Measurements from ENCODE around the gene MGAT5B. TPM values are rescaled to one million over a fixed set of nuclear protein-coding genes. Genes with fewer than 3 reads are reported as not detected.
A peak's percentile ranks its signal among the peaks of the same experiment; 100 is the strongest.

MGAT5B gene
- total and polyA plus RNA-seq, 2 of the 13 experiments (the other 11 are each of a cell fraction or from before 2014, with no cell fraction given), result 0.07 to 0.13 TPM

DNA sequence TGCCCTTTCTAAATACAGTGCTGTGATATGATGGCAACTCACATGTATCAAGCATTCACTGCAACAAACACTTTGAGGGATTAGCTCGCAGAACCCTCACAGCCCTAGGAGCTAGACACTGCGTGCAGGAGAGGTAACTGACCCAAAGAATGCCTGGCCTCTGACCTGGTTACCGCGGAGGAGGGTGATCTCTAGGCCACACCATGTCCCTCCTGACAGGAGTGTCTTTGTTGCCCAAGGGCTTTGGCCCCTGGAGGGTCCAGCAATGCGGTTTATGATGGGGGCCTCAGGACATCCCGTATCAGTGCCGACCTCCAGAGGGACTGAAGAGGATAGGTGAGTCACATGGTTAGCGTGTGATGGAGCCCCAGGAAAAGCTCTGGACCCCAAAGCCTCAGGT is 130.6 kb downstream of the MGAT5B start (continued):
- no peak for TF ChIP-seq TSC22D2 (CRISPR knock-in tag; IDR thresholded peaks at IDR 0.05; ENCODE audit: borderline replicate concordance)
- no peak for TF ChIP-seq ZMYM2 (CRISPR knock-in tag; IDR thresholded peaks at IDR 0.05)
- TF ChIP-seq MXD4 (CRISPR knock-in tag; IDR thresholded peaks at IDR 0.05), result no peak
- TF ChIP-seq TFAP4 (IDR thresholded peaks at IDR 0.05; ENCODE audit: borderline replicate concordance, low read depth), result no peak
- TF ChIP-seq ARID2 (CRISPR knock-in tag; IDR thresholded peaks at IDR 0.05; ENCODE audit: borderline replicate concordance), result no peak
- no peak for TF ChIP-seq ZNF530 (CRISPR knock-in tag; IDR thresholded peaks at IDR 0.05; ENCODE audit: low read depth)
- no peak for TF ChIP-seq SNAPC2 (CRISPR knock-in tag; IDR thresholded peaks at IDR 0.05)
- TF ChIP-seq, protein P1, sequence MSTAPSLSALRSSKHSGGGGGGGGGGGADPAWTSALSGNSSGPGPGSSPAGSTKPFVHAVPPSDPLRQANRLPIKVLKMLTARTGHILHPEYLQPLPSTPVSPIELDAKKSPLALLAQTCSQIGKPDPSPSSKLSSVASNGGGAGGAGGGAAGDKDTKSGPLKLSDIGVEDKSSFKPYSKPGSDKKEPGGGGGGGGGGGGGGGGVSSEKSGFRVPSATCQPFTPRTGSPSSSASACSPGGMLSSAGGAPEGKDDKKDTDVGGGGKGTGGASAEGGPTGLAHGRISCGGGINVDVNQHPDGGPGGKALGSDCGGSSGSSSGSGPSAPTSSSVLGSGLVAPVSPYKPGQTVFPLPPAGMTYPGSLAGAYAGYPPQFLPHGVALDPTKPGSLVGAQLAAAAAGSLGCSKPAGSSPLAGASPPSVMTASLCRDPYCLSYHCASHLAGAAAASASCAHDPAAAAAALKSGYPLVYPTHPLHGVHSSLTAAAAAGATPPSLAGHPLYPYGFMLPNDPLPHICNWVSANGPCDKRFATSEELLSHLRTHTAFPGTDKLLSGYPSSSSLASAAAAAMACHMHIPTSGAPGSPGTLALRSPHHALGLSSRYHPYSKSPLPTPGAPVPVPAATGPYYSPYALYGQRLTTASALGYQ (CRISPR knock-in tag; IDR thresholded peaks at IDR 0.05), result no peak
- no peak for TF ChIP-seq AGO2 (optimal IDR thresholded peaks at IDR 0.05; ENCODE audit: low read depth, low read length)
- no peak for TF ChIP-seq ZSCAN5A (CRISPR knock-in tag; IDR thresholded peaks at IDR 0.05; ENCODE audit: borderline replicate concordance)
- TF ChIP-seq REPIN1 (CRISPR knock-in tag; IDR thresholded peaks at IDR 0.05; ENCODE audit: borderline replicate concordance, low read depth), result no peak
- no peak for TF ChIP-seq ZNF251 (CRISPR knock-in tag; IDR thresholded peaks at IDR 0.05)
- TF ChIP-seq, protein P2, sequence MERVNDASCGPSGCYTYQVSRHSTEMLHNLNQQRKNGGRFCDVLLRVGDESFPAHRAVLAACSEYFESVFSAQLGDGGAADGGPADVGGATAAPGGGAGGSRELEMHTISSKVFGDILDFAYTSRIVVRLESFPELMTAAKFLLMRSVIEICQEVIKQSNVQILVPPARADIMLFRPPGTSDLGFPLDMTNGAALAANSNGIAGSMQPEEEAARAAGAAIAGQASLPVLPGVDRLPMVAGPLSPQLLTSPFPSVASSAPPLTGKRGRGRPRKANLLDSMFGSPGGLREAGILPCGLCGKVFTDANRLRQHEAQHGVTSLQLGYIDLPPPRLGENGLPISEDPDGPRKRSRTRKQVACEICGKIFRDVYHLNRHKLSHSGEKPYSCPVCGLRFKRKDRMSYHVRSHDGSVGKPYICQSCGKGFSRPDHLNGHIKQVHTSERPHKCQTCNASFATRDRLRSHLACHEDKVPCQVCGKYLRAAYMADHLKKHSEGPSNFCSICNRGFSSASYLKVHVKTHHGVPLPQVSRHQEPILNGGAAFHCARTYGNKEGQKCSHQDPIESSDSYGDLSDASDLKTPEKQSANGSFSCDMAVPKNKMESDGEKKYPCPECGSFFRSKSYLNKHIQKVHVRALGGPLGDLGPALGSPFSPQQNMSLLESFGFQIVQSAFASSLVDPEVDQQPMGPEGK (CRISPR knock-in tag; IDR thresholded peaks at IDR 0.05), result peak; percentile 71
- TF ChIP-seq ZNF556 (CRISPR knock-in tag; IDR thresholded peaks at IDR 0.05; ENCODE audit: borderline replicate concordance), result no peak
- TF ChIP-seq ZNF331 (CRISPR knock-in tag; IDR thresholded peaks at IDR 0.05), result 0 out of 2 replicates have a peak, but pooled peaks have one; percentile 28
- no peak for TF ChIP-seq NR3C1 (CRISPR knock-in tag; IDR thresholded peaks at IDR 0.05)
- no peak for TF ChIP-seq ZNF614 (CRISPR knock-in tag; IDR thresholded peaks at IDR 0.05; ENCODE audit: borderline replicate concordance)
- TF ChIP-seq NFE2L1 (CRISPR knock-in tag; IDR thresholded peaks at IDR 0.05; ENCODE audit: borderline replicate concordance), result no peak
- TF ChIP-seq RFXANK (CRISPR knock-in tag; IDR thresholded peaks at IDR 0.05), result no peak
- TF ChIP-seq ZNF597 (CRISPR knock-in tag; IDR thresholded peaks at IDR 0.05), result no peak
- TF ChIP-seq ZNF615 (CRISPR knock-in tag; IDR thresholded peaks at IDR 0.05; ENCODE audit: borderline replicate concordance), result no peak
- TF ChIP-seq ZNF740 (CRISPR knock-in tag; IDR thresholded peaks at IDR 0.05), result no peak
- TF ChIP-seq ZNF577 (CRISPR knock-in tag; IDR thresholded peaks at IDR 0.05; ENCODE audit: borderline replicate concordance, low read depth), result no peak
- TF ChIP-seq ATF3 (CRISPR knock-in tag; IDR thresholded peaks at IDR 0.05), result no peak

Measured in HepG2 (cell line).